ENCODE measurements around the gene NDRG4. TPM values are rescaled to one million over a fixed set of nuclear protein-coding genes. Genes with fewer than 3 reads are reported as not detected.

NDRG4 gene
- total and polyA plus RNA-seq, 12 donors: 139 to 952 (median 336) TPM

DNA sequence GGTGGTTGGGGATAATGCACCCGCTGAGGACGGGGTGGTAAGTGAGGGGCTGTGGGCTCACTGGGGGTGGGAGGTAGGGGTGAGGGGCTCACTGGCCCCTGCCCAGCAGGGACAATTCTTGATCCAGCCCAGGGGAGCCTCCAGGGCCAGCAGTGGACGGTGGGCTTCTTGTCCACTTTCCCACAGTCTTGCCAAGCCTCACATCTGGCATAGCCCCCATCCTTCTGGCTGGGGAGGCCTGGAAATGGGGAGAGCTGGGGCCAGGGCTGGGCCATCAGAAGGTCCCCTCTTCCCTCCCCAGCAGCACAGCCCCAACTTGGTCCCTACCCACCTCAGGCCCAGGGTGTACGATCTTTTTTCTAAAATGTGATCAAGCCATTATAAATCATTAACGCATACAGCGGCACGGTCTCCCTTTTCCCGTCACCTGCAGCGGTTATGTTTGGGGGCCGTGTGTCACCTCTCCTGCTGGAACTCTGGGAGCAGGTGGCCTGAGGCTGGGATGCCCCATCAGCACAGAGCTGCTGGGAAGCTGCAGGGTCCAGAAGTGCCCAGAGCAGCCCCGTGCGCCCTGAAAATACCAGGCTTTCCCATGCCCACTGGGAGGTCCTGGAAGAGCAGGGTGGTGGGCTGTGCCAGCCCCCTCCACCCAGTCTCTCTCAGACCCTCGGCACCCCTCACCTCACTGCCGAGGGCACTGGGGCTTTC lies 8.2 kb downstream of the NDRG4 start:
- 86 to 92% (median 90%) methylated on average over 10 to 14 of the region's 14 CpGs for WGBS, 4 donors
- intact Hi-C loops (cut with DNase I): loop anchor here in 1 of 2 donors (10.0 kb wide), 1 partner anchor 127 kb away; no protein-coding TSS in a partner anchor
- DNase-seq: peak in 2 of 7 donors; percentile 20 to 48

DNA sequence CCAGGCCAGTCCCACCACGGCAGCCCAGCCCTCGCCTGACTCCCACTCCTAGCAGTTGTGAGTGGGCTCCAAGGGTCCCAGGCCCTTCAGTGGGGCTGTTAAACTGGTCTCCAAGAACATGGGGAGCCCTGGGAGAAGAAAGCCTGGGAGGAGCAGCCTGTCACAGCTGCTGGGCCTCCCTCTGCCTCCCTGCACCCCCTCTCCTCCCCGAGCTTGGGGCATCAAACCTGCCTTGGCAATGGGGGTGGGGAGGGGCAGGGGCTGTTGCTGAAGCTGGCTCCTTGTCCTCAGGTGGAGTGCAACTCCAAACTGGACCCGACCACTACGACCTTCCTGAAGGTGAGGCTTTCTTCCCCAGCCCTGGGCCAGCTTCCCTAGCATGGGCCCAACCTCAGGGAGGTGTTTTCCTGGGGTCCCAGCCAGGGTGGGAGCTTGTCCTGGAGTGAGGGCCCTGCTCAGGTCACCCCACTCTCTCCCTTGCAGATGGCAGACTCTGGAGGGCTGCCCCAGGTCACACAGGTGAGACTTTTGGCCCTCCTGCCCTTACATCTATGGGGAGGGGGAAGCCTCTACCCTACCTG lies 8.8 kb downstream of the NDRG4 start:
- no peak for TF ChIP-seq CTCF (IDR thresholded peaks at IDR 0.05)
- TF ChIP-seq POLR2A (IDR thresholded peaks at IDR 0.05): no peak
- no peaks in the 10 kb centered on the region for H3K4me1 ChIP-seq (replicated peaks in 1 of 2)
- WGBS, 4 donors: 65 to 88% (median 71%) methylated on average over 4 to 5 of the region's 5 CpGs
- peak overlapping the region in 1 of 5 donors; percentile 10 for H3K27ac ChIP-seq
- H3K4me3 ChIP-seq: no peak overlapping the region
- peaks cover 0 to 54% of the 10 kb centered on the region in 2 donors for H3K36me3 ChIP-seq (replicated peaks in 1 of 2)
- no peaks in the 10 kb centered on the region for H3K27me3 ChIP-seq
- DNase-seq: peak in 2 of 7 donors; percentile 12 to 50
- no peaks in the 10 kb centered on the region for H3K9me3 ChIP-seq (replicated peaks in 1 of 3)
- intact Hi-C loops (cut with DNase I): loop anchor here in 1 of 2 donors (10.0 kb wide), 1 partner anchor 126 kb away; no protein-coding TSS in a partner anchor

More for the DNA sequence above, 8.2 kb downstream of the NDRG4 start:
- Histone ChIP-seq H3K27ac (no peak overlapping the region), H3K27me3 (no peaks in the 10 kb centered on the region), H3K4me1 (replicated peaks in 1 of 2) (no peaks in the 10 kb centered on the region), H3K9me3 (replicated peaks in 1 of 3) (no peaks in the 10 kb centered on the region), H3K4me3 (no peak overlapping the region), H3K36me3 (replicated peaks in 1 of 2) (peaks cover 0 to 58% of the 10 kb centered on the region in 2 donors)
- no peak for TF ChIP-seq POLR2A (IDR thresholded peaks at IDR 0.05)
- TF ChIP-seq CTCF (IDR thresholded peaks at IDR 0.05): no peak

DNA sequence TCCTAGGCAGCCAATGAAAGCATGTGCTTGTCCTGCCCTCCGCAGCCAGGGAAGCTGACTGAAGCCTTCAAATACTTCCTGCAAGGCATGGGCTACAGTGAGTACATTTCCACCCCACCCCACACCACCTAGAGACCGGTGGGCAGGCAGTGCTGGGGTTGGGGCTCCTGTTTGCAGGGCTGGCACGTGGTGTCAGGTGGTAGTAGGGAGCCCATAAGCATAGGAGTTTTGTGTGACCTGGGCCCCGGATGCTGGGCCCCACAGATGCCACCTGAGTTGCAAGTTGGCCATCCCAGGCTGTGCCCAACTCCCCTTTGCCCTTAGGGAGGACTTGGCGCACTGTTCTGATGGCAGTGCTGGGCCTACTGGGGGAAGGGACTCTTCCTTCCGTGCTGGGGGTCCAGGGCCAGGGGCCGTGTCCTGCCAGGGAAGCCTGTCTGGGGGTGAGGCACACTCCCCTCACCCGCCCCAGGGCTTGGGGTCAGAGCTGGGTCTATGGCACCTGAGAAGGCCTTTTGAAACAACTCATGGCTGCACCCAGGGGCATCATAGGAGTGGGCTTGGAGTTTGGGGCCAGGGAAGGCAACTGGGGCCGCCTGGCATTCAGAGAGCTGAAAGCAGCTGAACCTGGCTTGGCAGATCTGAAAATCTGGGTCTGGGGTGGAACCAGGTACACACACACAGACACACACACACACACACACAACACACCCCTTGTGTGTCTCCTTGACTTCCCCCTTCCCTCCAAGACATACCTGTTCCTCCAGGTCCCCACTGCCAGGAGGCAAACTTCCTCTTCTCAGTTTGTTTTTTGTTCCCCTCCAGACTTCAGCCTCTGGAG lies 9.5 kb downstream of the NDRG4 start:
- DNase-seq: peak in 3 of 7 donors; percentile 14 to 46 (median 23)
- no peak overlapping the region for H3K4me3 ChIP-seq
- H3K27ac ChIP-seq: no peak overlapping the region
- intact Hi-C loops (cut with DNase I): loop anchor here (10.0 kb wide), 2 partner anchors 115 to 125 kb away; partner anchors contain the start of gene CNOT1 (in 1 of the 2)
- H3K27me3 ChIP-seq: no peaks in the 10 kb centered on the region
- WGBS, 4 donors: 87 to 100% (median 92%) methylated on average over 2 to 9 of the region's 9 CpGs
- H3K36me3 ChIP-seq (replicated peaks in 1 of 2): peaks cover 0 to 47% of the 10 kb centered on the region in 2 donors
- peaks cover 5 to 6% of the 10 kb centered on the region in 2 donors for H3K4me1 ChIP-seq (replicated peaks in 1 of 2)
- no peaks in the 10 kb centered on the region for H3K9me3 ChIP-seq (replicated peaks in 1 of 3)
- TF ChIP-seq CTCF (IDR thresholded peaks at IDR 0.05) (no peak), POLR2A (IDR thresholded peaks at IDR 0.05) (no peak)
